GM18505 (cell line): ENCODE data around the gene SLC2A11.
A peak's percentile ranks its signal among the peaks of the same experiment; 100 is the strongest.

ENCODE experiments used
- ATAC-seq: cut with Tn5 transposase; IDR thresholded peaks from one replicate; pipeline ENCODE4 v1.9.1; 2021; ENCODE audit not compliant: unreplicated experiment
- POLR2A ChIP-seq: IDR thresholded peaks from 4 replicates; pipeline ENCODE4 v1.6.1; 2011; ENCODE audit warnings: borderline replicate concordance; ENCODE audit not compliant: insufficient read depth, insufficient read length; ENCODE audit errors: extremely low read depth

The SLC2A11 gene

GRCh38 chr22:23857606-23858483 is at the start of gene SLC2A11:
TSS of gene SLC2A11 (plus strand) at chr22:23857875. CDS start at chr22:23858000, 125 bp downstream.
- peak; percentile 87 for ATAC-seq
- TF ChIP-seq POLR2A: peak; percentile 96

- no peak for ATAC-seq
- no peak for TF ChIP-seq POLR2A
These were observed 45.3 kb upstream of the SLC2A11 start for GRCh38 chr22:23812378-23812777.

DNA sequence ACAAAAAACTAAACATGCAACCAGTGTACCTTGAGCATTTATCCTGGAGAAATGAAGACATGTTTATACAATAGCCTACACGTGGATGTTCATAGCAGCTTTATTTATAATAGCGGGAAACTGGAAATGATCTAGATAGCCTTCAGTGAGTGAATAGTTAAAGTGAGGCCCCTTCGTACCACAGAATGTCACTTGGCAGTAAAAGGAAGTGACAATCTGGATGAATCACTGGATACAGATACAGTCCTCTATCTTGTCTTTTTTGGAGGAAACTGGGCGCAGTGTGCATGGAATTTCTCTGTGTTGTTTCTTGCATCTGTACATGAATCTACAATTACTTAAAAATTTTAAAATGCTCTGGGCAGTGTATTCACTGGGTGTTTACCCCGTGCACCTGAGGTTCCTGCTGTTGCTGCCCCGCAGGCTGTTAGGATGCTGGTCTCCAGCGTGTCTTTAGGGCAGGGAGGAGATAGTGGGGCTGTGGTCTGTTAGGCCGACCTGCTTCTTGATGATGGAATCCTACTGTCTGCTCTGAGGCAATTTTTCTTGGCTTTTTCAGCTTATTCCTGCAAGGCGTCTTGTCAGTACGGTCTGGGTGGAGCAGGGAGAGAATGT is 42.0 kb upstream of the SLC2A11 start:
- no peak for ATAC-seq
- TF ChIP-seq POLR2A: no peak

DNA sequence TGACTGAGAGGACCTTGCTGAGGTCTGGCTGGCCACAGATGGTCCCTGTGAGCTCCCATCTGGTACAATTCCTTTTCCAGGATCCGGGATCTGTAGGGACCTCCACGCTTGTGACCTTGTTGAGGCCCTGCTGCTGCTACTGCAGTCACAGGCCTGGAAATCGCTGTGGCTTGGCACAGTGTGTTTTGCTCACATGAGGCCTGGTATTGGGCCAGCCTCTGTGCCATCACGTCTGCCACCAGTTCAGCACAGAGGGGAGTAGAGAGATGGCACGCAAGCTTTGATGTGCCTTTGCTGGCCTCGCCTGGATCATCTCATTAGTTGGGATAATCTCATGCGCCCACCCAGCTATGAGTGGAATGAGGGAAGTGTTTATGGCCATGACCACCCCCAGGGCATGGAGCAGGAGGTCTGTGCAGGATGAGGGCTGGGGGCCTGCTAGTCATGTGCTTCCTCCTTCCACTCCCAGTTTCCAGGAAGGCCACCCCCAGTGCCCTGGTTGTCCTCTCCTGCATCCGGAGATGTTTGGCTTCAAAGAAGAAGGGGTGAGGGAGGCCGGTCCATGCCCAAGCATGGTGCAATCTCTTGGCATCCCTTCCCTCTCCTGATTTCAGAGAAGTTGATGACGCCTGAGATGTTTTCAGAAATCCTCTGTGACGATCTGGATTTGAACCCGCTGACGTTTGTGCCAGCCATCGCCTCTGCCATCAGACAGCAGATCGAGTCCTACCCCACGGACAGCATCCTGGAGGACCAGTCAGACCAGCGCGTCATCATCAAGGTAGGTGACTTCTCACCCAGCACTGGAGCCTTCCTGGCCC is 41.3 kb upstream of the SLC2A11 start:
- no peak for TF ChIP-seq POLR2A
- ATAC-seq: no peak

DNA sequence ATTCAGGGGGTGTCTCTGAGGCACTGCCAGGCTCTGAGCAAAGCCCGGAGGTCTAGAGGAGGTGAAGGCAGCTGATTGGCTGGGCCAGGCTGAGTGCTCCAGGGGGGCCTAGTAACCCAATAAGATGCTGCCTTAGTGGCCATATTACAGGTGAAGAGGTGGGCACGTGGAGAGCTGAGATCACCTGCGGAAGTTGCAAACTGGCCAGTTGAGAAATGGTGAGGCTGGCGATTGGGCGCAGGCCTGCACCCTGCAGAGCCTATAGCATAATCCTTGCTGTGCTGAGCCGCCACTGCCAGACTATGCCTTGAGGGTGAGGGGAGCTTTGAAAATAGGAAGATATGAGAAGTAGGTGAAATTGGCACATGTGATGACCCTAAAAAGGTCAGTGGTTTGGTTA is 40.5 kb upstream of the SLC2A11 start:
- ATAC-seq: no peak
- no peak for TF ChIP-seq POLR2A

DNA sequence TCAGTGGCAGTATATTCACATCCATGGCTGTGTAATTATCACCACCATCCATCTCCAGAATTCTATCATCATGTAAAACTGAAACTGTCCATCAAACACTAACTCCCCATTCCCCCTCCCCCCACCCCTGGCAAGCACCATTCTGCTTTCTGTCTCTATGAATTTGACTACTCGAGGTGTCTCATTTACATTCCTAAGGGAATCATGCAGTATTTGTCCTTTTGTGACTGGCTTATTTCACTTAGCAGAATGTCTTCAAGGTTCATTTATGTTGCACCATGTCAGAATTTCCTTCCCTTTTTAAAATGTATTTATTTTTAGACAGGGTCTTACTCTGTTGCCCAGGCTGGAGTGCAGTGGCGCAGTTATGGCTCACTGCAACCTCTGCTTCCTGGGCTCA is 39.1 kb upstream of the SLC2A11 start:
- no peak for TF ChIP-seq POLR2A
- ATAC-seq: no peak

DNA sequence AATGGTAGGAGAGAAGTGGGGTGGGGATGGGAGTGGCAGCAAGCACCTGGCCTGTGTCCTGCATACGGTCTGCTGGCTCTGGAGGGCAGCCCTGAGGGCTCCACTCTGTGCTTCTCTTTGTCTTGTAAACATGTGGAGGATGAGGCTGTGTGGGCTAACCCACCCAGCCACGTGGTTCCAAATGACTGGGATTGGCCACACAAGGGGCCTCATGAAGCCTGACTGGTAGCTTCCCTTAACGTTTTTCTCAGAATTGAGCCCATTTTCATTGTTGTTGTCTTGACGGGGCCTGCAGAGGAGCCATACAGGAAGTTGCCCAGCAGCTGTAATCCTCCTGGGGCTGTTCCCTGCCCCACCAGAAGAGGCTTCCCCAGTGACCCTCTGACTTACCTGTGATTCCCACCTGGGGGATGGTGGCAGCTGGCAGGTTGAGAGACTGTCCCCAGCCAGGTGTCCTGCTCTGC is 36.9 kb upstream of the SLC2A11 start:
- ATAC-seq: no peak
- no peak for TF ChIP-seq POLR2A

DNA sequence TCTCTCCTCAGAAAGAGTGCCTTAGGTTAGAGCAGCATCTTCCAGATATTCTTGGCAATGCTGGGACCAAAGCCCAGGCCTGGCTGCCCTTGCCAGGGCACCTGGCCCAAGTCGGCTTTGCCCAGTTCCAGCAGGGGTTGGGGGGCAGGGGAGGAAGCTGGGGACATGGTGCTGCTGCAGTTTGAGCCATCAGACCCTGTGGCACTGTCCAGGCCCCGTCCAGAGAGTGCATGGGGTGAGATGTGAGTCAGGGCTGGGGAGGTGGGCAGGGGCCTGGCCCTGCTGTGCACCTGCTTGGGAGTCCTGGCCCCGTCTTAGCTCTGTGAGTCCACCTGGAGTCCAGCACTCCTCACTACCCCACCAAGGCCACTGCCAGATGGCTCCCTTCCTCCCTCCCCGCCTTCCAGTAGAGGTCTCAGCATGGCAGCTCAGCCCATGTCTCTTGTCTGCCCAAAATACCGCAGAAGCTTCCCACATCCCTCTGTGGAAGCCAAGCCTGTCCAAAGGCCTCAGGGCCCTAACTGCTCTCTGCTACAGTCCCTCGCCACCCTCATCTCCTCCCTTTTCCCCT is 35.5 kb upstream of the SLC2A11 start:
- ATAC-seq: no peak
- TF ChIP-seq POLR2A: no peak

DNA sequence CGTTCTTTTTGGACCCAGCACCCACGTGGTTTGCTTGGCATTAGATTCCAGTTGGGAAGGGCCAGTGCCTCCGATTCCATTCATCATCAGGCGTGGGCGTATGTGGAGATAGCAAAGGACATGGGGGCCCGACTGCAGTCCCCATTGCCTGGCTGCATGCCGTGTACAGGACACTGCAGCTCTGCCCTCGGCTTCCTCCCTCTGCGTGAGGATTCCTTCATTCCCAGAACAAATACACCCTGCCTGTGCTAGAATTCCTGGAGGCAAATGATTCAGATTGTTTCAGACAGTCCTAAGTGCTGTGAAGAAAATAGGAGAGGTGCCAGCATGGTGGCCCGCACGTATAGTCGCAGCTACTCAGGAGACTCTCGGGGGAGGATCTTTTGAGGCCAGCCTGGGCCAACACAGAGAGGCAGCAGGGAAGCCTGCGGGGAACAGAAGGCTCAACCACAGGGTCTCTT is 34.3 kb upstream of the SLC2A11 start:
- TF ChIP-seq POLR2A: no peak
- no peak for ATAC-seq

GRCh38 chr22:23824476-23825245 is 33.0 kb upstream of the SLC2A11 start:
- TF ChIP-seq POLR2A: no peak
- no peak for ATAC-seq

DNA sequence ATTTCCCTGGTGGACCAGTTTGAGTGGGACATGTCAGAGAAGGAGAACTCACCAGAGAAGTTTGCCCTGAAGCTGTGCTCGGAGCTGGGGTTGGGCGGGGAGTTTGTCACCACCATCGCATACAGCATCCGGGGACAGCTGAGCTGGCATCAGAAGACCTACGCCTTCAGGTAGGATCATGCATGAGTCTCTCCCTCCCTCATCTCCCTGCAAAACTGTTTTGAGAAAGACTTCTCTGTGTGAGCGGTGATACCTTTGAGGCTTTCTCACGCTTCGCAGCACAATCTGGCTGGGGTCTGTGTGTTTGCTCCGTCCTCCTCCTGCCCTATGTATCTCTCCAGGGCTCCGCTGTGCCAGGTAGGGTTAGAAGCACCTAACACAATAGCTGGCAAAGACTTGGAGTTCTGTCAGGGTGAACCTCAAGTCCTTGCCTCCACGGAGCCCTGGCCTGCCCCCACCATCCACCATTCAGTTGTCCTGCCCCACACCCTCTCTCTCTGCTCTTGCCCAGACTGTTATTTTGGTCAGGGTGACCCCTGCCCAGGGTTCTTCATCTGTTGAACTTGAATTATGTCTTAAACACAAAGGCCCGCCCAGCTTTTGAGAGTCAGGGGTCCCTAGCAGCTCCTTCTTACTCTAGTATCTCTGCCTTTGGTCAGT is 32.3 kb upstream of the SLC2A11 start:
- no peak for ATAC-seq
- TF ChIP-seq POLR2A: no peak
